ENCODE data around the gene RIC1. TPM values are rescaled to one million over a fixed set of nuclear protein-coding genes. Genes with fewer than 3 reads are reported as not detected.

RIC1 gene
- total RNA-seq, 1 donor = 37.8 TPM

DNA sequence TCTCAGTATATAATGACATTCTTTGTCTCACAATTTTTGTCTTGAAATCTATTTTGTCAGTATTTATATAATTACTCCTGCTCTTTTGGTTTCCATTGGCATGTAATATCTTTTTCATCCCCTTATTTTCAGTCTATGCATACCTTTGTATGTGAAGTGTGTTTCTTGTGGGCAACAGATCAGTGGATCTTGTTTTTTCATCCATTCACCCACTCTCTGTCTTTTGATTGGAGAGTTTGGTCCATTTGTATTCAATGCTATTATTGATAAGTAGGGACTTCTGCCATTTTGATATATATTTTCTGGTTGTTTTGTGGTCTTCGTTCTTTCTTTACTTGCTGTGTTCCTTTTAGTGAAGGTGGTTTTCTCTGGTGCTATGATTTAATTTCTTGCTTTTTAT, 10.9 kb downstream of the RIC1 start:
- no peak for TF ChIP-seq CTCF (IDR thresholded peaks at IDR 0.05; ENCODE audit: insufficient read depth, low read length)
- H3K4me3 ChIP-seq (ENCODE audit: low read depth, low read length) = no peak overlapping the region
- DNase-seq (ENCODE audit: low read depth) = no peak

GRCh38 chr9:5642170-5642569, 13.3 kb downstream of the RIC1 start:
- DNase-seq (ENCODE audit: low read depth) = no peak
- no peak overlapping the region for H3K4me3 ChIP-seq (ENCODE audit: low read depth, low read length)
- no peak for TF ChIP-seq CTCF (IDR thresholded peaks at IDR 0.05; ENCODE audit: insufficient read depth, low read length)

DNA sequence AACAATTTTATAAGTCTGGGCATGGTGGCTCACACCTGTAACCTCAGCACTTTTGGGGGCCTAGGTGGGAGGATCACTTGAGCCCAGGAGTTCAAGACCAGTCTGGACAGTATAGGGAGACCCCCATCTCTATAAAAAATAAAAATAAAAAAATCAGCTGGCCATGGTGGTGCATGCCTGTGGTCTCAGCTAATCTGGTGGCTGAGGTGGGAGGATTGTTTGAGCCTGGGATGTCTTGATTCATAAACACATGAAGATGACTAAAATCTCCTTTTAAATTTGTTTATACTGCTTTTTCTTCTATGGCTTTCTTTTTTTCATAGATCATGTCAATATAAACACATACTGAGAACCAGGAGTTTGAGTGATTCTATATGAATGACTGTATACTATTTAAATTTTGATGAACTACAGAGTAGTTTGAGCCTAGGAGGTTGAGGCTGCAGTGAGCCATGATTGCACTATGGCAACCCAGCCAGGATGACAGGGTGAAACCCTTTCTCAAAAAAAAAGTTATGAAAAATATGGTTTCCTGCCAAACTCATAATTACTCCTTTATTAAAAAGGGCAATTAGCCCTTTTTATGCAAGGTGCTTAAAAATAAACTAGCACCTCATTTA, 14.2 kb downstream of the RIC1 start:
- TF ChIP-seq CTCF (IDR thresholded peaks at IDR 0.05; ENCODE audit: insufficient read depth, low read length) = no peak
- H3K4me3 ChIP-seq (ENCODE audit: low read depth, low read length) = no peak overlapping the region
- no peak for DNase-seq (ENCODE audit: low read depth)

DNA sequence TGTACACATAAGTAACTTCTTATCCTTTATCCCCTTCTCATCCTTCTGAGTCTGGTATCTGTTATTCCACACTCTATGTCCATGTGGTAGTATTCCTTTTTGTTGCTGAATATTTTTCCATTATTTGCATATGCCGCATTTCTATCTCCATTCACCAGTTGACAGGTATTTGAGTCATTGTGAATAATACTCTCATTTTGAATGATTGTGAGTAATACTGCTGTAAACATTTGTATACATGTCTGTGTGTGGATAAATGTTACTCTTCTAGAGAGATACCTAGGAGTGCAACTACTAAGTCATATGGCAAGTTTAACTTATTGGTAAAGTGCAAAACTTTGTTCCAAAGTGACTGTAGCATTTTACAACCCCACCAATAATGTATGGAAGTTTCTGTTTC, 15.6 kb downstream of the RIC1 start:
- no peak for TF ChIP-seq CTCF (IDR thresholded peaks at IDR 0.05; ENCODE audit: insufficient read depth, low read length)
- H3K4me3 ChIP-seq (ENCODE audit: low read depth, low read length) = no peak overlapping the region
- no peak for DNase-seq (ENCODE audit: low read depth)

- DNase-seq (ENCODE audit: low read depth) = no peak
- H3K4me3 ChIP-seq (ENCODE audit: low read depth, low read length) = no peak overlapping the region
- no peak for TF ChIP-seq CTCF (IDR thresholded peaks at IDR 0.05; ENCODE audit: insufficient read depth, low read length)
These were observed 17.2 kb downstream of the RIC1 start for GRCh38 chr9:5646116-5646515.

DNA sequence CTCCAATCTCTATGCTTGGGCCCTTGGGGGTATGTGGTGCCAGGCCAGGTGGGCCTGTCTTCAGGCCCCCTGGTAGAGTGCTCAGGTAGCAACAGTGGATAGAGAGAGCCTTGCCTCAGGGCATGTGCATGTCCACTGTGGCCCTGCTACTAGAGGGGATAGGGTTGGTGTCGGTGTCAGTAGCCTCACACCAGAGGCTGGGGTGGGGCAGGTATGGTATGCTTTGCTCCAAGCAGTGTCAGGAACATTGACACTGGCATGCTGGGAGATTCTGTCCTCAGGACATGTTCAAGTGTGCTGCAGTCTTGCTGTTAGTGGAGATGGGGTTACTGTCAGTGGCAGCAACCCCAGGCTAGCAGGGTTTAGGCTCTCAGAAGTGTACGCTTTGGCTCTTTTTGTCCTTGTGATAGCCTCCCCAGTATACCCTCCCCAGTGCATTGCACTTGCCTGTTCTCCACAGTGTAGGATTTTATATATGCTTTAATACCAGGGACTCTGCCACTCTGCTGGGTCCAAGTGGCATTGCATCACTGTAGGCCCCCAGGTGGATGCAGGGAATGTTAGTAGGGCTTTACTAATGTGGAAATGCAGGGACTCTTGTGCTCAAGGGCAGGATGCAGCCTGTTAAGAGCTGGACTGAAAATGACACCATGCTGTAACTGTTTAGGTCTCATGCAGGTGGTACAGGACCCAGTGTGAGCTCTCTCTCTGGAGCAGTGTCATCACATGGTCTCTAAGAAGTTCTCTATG, 21.6 kb downstream of the RIC1 start:
- no peak overlapping the region for H3K4me3 ChIP-seq (ENCODE audit: low read depth, low read length)
- no peak for DNase-seq (ENCODE audit: low read depth)
- no peak for TF ChIP-seq CTCF (IDR thresholded peaks at IDR 0.05; ENCODE audit: insufficient read depth, low read length)

Data from fibroblast of the aortic adventitia (primary cell).